Adrenal gland (tissue), 5 donors: ENCODE measurements around the gene SCAPER.

Experiments used
- CTCF ChIP-seq, 6 experiments: fragments of 450-650 bp in 4 of 6; fragments of 200-600 bp in 2 of 6; sonication (generic) in 1 of 6; IDR thresholded peaks; 1 replicate in 5 of 6; 2 replicates in 1 of 6; pipeline versions ENCODE4 v1.5.1 to v1.8.0; 2016 to 2021; ENCODE audit warnings: antibody characterized with exemption in 6 of 6, mild to moderate bottlenecking in 2 of 6, moderate library complexity in 1 of 6
- POLR2A ChIP-seq, 2 donors: fragments of 450-650 bp; IDR thresholded peaks; one replicate each; pipeline ENCODE4 v1.6.1; 2017; ENCODE audit warnings: antibody characterized with exemption in 2 of 2, mild to moderate bottlenecking in 2 of 2, moderate library complexity in 1 of 2
- donor health status: DM: no; HTN: no; CAD: no.

- TF ChIP-seq CTCF (IDR thresholded peaks at IDR 0.05) (no peak), POLR2A (IDR thresholded peaks at IDR 0.05) (no peak)
These were observed 40.6 kb downstream of the SCAPER start for GRCh38 chr15:76864586-76864985.
